Measurements from ENCODE around the gene CDH1.

- TF ChIP-seq CTCF (conservative IDR thresholded peaks at IDR 0.05; ENCODE audit: low read length) (no peak), EZH2phosphoT487 (IDR thresholded peaks at IDR 0.05; ENCODE audit: borderline replicate concordance) (no peak)
These were observed 14.1 kb downstream of the CDH1 start for GRCh38 chr16:68751160-68751559.

Data from Loucy (cell line).